ENCODE results near the gene KBTBD13.
A peak's percentile ranks its signal among the peaks of the same experiment; 100 is the strongest.
"Not testable (repeated sequence)": the region's sequence is repeated elsewhere in the genome, so short reads cannot be mapped to it uniquely, and the experiment has no call there.

Gene KBTBD13

DNA sequence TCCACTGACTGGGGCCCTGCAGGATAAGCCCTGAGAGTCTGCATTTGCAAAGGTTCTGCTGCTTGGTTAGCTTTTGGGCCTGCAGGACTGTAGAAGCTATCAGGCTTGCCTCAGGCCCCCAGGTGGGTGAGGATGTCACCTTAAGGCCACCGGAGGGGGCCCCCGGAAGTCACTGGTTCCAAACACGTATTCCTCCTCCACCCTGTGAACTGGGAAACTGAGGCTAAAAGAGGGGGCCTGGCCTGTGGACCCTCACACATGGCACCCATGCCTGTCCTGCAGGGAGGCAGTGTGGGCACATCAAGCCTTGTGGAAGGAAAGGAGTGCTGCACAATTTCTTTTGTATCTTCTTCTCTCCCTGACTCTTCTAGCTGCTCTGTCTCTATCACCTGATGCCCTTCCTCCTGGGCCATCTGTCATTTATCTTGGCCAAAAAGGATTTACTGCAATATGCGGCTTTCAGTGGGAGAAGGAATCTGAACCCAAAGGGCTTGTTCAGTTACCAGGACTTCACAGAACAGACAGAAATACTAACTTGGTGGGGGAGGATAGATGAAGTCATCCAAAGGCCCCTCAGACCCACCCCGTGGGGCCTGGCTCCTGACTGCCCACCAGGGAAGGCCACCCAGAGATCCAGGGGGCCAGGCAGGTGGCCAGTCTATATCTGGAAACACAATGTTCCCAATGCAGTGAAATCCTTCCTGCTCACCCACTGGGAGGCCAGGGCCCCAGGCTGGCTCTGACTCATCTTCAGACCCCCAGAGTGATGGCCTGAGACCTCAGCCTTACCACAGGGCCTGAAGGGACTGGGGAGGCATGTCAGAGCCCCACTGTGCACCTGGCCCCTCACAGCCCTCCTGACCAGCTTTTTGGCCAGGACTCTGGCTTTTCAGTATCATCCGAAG lies 20.2 kb downstream of the KBTBD13 start:
- no peak for DNase-seq (ENCODE audit: extremely low read depth, low read depth)
- TF ChIP-seq, protein P1, sequence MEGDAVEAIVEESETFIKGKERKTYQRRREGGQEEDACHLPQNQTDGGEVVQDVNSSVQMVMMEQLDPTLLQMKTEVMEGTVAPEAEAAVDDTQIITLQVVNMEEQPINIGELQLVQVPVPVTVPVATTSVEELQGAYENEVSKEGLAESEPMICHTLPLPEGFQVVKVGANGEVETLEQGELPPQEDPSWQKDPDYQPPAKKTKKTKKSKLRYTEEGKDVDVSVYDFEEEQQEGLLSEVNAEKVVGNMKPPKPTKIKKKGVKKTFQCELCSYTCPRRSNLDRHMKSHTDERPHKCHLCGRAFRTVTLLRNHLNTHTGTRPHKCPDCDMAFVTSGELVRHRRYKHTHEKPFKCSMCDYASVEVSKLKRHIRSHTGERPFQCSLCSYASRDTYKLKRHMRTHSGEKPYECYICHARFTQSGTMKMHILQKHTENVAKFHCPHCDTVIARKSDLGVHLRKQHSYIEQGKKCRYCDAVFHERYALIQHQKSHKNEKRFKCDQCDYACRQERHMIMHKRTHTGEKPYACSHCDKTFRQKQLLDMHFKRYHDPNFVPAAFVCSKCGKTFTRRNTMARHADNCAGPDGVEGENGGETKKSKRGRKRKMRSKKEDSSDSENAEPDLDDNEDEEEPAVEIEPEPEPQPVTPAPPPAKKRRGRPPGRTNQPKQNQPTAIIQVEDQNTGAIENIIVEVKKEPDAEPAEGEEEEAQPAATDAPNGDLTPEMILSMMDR (IDR thresholded peaks at IDR 0.05; ENCODE audit: low read depth, low read length): no peak

DNA sequence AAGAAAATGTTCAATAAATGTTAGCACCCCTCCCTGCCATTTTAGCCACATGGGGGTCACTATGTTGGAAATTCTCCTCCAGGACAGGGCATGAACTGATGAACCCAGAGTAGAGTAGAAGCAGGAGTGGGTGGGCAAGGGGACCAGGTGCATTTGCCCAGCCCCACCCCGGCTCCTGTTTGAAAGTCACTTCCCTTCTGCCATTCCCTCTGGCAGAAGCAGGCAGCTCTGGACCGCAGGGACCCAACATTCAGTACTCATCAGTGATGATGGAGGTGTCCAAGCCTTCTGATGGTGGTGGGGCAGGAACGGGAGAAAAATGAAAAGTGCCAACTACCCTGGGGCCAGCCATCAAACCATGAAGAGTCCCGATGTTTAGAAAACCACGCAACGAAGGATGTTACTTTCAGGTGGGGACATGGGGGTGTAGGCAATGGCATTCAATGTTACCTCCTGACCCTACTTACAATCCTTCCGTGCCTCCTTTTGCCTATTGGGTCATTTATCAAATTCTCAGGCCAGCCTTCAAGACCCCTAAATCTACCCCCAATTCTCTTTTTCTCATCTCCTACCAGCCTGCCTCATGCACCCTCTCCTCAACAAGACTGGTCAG lies 21.2 kb downstream of the KBTBD13 start:
- DNase-seq (ENCODE audit: extremely low read depth, low read depth): no peak

DNA sequence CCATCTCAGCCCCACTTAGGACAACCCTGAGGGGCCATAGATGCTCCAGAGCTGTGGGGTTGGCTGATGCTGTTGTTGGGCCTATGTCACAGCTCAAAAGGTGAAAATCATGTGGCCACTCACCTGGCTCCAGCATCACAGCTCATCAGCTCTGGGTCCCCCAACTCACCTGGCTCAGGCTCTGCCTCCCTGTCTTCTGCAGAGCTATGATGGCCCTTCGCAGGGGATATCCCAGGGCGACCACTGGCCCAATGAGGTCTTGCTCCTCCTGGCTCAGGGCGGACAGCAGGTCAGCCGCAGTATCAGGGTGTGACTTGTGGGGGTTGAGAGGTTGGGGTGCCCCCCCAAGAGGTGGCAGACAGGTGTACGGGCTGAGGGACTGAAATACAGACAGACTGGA lies 22.8 kb downstream of the KBTBD13 start:
- no peak for DNase-seq (ENCODE audit: extremely low read depth, low read depth)
- TF ChIP-seq, protein P1 (IDR thresholded peaks at IDR 0.05; ENCODE audit: low read depth, low read length): no peak

More for the DNA sequence above, 21.2 kb downstream of the KBTBD13 start:
- TF ChIP-seq, protein P1 (IDR thresholded peaks at IDR 0.05; ENCODE audit: low read depth, low read length): no peak

DNA sequence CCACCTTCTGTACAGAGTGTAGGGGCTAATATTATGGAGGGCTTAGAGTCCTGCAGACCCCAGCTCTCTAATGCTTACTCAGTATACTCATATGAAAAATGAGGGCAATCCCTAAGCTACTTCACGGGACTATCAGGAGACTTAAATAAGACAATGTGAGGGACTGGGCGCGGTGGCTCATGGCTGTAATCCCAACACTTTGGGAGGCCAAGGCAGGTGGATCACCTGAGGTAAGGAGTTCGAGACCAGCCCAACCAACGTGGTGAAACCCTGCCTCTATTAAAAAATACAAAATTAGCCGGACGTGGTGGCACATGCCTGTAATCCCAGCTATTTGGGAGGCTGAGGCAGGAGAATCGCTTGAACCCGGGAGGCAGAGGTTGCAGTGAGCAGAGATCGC lies 23.3 kb downstream of the KBTBD13 start:
- DNase-seq (ENCODE audit: extremely low read depth, low read depth): not testable (repeated sequence)

DNA sequence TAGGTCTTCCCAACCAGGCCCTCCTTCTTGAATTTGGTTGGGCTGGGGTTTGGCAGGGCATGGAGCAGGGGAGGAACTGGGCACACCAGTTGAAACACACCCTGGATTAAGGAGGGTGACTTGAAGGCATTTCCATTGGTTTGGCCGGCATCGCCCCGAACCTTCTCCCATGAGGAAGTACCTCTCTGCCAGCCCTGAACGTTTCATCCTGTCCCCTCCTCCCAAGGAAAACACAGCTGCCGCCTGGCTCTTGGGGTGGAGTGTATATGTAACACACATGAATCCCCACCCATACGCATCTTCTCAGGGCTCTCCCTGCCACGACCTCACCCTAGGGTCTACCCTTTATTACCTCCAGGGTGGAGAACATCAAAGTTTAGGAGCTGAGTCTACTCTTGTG lies 23.9 kb downstream of the KBTBD13 start:
- no peak for DNase-seq (ENCODE audit: extremely low read depth, low read depth)

DNA sequence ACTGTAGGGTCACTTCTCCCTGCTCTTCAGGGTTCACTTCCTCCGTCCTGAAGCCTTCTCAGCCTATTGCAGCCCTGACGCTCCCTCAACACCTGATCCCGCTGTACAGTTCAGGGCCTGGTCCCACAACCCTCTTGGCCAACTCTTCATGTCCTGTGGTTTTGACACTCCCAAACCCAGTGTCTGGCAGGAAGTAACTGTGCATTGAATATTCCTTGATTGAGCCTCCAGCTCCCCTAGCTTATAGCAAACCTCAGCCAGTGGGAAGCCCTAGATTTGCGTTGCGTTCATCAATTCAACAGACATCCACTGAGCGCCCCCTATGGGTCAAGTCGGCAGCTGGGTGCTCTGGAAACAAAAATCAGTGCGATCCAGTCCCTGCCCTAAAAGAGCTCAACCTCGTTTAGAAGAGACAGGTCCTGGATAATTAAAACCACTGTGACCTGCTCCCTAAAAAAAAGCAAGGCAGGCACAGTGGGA lies 24.9 kb downstream of the KBTBD13 start:
- TF ChIP-seq, protein P1 (IDR thresholded peaks at IDR 0.05; ENCODE audit: low read depth, low read length): peak; percentile 84
- no peak for DNase-seq (ENCODE audit: extremely low read depth, low read depth)

More for the DNA sequence above, 23.9 kb downstream of the KBTBD13 start:
- TF ChIP-seq, protein P1 (IDR thresholded peaks at IDR 0.05; ENCODE audit: low read depth, low read length): no peak

DNA sequence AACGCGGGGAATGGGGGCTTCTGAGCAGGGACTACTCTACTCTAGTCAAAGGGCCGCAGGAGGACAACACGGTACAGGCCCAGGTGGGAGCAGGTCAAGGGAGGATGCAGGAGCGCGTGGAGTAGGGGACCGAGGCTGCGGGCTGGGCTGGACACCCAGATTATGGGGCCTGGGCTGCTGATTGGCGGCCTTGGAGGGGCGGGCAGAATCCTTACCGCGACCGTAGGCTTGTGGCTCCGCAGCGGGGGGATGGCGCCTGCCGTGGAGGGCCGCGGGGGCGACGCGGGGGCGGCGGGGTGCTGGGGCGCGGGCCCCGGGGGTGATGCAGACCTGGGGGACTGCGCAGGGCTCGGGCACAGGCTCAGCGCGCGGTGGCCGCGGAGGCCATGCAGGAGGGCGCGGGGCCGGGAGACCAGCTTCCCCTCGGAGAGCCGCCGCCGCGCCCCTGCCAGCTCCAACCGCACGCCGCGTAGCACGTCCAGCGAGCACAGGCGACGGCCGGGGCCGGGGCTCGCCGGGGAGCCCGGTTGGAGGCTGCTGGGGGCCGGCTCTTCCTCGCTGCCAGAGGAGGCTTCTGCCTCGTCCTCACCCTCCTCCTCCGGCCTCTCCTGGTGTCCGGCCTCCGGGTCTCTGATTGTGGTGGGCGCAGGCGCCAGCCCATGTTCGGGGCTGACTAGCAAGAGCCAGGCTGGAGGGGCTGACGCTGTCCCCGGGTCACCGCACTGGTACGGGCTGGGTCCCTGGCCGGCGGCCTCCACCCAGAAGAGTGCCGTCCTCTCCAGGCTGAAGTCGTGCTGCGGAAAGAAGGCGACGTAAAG lies 25.6 kb downstream of the KBTBD13 start:
- TF ChIP-seq, protein P1 (IDR thresholded peaks at IDR 0.05; ENCODE audit: low read depth, low read length): no peak
- DNase-seq (ENCODE audit: extremely low read depth, low read depth): no peak

Measured in AG09319 (cell line).